Measurements from ENCODE around the gene NUMB.

- no peak for TF ChIP-seq POLR2A (IDR thresholded peaks at IDR 0.05)
- no peak for TF ChIP-seq CTCF (IDR thresholded peaks at IDR 0.05)
- TF ChIP-seq EP300 (IDR thresholded peaks at IDR 0.05): no peak
These were observed 33.1 kb upstream of the NUMB start for GRCh38 chr14:73491256-73492042.
